OCI-LY3 (cell line): ENCODE data around the gene LPAR3.

Experiments used
- EZH2phosphoT487 ChIP-seq: fragments of 200-600 bp; shearing (Covaris generic); IDR thresholded peaks from 2 replicates; pipeline ENCODE4 v1.6.1; 2018; ENCODE audit warnings: antibody characterized with exemption, mixed run types, low read depth
- TF ChIP-seq, protein P1 (sequence below): fragments of 200-600, 300-600 bp; sonication (generic); IDR thresholded peaks from 2 replicates; pipeline ENCODE4 v1.5.1; 2014; ENCODE audit warnings: antibody characterized with exemption, low read length, low read depth

DNA sequence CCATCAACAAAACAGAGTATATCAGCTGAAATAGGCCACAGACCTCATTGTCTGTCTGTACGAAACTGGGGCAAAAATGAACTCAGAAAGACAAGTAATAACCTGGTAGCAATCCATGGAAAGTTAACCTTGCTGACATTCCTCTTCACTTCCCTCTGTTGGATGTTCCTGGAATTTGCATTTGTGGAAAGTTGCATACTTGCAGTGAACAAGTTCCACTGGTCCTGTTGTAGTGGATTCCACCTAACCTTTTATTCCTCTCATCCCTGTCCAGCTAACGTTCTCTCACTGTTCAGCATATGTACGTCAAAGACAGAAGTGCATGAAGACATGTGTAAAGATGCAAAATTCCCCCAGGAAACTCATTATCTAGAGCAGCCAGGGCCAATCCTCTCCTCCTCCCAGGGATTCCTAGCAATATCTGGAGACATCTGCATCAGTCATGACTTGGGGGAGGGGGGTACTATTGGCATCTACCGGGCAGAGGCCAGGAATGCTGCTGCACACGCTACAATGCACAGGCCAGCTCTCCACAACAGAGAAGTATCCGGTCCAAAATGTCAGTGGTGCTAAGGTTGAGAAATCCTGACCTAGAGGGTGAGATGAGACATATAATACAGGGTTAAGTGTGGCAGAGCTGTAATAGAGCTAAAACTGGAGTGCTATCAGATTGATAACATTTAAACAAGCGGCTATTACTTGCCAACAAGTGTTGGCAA is 8.2 kb downstream of the LPAR3 start:
- TF ChIP-seq, protein P1, sequence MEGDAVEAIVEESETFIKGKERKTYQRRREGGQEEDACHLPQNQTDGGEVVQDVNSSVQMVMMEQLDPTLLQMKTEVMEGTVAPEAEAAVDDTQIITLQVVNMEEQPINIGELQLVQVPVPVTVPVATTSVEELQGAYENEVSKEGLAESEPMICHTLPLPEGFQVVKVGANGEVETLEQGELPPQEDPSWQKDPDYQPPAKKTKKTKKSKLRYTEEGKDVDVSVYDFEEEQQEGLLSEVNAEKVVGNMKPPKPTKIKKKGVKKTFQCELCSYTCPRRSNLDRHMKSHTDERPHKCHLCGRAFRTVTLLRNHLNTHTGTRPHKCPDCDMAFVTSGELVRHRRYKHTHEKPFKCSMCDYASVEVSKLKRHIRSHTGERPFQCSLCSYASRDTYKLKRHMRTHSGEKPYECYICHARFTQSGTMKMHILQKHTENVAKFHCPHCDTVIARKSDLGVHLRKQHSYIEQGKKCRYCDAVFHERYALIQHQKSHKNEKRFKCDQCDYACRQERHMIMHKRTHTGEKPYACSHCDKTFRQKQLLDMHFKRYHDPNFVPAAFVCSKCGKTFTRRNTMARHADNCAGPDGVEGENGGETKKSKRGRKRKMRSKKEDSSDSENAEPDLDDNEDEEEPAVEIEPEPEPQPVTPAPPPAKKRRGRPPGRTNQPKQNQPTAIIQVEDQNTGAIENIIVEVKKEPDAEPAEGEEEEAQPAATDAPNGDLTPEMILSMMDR: no peak
- no peak for TF ChIP-seq EZH2phosphoT487
